GM21576 (cell line): ENCODE measurements around the gene TTLL9.
"Not testable (repeated sequence)": the region's sequence is repeated elsewhere in the genome, so short reads cannot be mapped to it uniquely, and the experiment has no call there.

Experiments
- ATAC-seq: cut with Tn5 transposase; IDR thresholded peaks from one replicate; pipeline ENCODE4 v1.9.1; 2021; ENCODE audit warnings: mild to moderate bottlenecking, moderate library complexity; ENCODE audit not compliant: unreplicated experiment

TTLL9 gene, protein sequence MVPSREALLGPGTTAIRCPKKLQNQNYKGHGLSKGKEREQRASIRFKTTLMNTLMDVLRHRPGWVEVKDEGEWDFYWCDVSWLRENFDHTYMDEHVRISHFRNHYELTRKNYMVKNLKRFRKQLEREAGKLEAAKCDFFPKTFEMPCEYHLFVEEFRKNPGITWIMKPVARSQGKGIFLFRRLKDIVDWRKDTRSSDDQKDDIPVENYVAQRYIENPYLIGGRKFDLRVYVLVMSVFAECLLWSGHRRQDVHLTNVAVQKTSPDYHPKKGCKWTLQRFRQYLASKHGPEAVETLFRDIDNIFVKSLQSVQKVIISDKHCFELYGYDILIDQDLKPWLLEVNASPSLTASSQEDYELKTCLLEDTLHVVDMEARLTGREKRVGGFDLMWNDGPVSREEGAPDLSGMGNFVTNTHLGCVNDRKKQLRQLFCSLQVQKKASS

GRCh38 chr20:31869942-31870725 is at the start of gene TTLL9, which contains the start of gene DUSP15:
Gene TTLL9 (plus strand): TSS chr20:31870634. CDS start chr20:31871127, 493 bp downstream.
Gene DUSP15 (minus strand): TSS chr20:31870527. CDS start chr20:31870337, 190 bp downstream.
- ATAC-seq, result no peak

DNA sequence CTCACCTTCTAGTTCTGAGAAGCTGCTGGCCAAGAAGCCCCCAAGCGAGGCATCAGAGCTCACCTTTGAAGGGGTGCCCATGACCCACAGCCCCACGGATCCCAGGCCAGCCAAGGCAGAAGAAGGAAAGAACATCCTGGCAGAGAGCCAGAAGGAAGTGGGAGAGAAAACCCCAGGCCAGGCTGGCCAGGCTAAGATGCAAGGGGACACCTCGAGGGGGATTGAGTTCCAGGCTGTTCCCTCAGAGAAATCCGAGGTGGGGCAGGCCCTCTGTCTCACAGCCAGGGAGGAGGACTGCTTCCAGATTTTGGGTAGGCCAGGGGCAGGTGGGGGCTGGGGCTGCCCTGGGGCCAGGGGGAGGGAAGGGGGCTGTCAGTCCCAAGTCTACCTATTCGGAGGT is 49.0 kb upstream of the TTLL9 start:
- ATAC-seq, result no peak

DNA sequence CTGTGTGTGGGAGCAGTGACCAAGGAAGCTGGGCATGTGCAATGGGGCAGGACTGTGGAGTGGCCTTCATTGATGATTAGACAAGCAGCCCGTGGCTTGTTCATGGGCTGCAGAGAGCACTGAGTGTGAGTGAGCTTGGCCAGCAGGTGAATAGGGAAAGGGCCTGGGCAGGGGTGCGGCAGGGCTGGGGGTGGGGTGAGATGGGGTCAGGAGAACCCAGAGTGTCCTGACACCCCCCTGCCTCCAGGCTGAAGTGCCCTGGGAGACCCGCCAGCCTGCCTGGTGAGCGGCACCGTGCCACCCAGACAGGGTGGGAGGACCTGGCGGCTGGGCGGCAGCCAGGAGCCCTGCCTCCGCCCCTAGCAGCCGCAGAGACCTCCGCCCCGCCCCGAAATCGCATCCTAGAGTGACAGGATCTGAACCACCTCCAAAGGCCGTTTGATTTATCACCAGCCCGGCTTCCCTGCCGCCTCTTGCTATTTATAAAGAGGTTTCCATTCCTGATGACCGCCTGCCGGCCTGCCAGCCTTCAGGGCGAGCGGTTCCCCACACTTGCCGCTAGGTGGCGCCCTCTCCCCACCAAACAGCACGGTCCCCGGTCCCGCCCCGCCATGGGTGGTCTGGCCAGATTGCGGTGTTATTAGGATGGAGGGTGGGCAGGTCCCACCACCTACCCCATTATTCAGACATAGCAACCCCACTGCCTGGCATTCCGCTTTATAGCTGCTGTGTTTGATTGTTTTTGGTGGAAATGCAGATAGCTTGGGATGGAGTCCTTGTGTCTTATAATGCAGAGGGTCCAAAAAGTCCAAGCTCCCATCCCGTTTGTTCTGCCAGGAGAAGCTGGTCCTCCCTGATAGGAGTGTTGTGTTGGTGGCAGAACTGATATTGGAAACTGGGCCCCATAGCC is 47.8 kb upstream of the TTLL9 start:
- no peak for ATAC-seq

DNA sequence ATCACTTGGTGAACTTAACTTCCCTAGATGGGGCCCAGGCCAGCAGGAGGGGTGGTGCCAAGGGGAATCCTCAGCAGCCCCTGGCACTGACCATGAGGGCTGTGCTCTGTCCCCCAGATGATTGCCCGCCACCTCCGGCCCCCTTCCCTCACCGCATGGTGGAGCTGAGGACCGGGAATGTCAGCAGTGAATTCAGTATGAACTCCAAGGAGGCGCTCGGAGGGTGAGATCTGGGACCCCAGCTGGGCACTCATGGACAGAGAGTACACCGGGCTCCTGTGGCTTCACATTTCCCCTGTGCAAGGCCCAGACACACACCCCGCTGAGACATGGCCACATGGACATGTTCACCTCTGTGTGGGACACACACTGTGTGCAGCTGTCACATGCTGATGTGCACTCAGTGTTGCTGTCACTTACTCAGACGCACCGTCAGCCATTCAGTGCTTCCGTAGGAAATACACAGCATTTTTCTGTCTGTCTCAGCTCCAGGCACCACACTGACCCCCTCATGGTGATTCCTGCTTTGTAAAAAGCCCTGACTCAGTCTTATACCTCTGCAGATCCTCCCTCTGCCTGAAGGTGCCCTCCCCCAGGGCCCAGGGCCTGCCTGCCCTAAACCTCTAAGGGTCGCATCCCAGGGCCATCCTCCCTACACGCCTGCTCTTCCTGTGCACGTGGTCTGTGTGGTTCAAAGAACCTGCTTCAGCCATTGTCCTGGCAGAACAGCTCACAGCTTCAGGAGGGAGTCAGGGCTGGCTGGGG is 46.9 kb upstream of the TTLL9 start:
- ATAC-seq, result no peak

DNA sequence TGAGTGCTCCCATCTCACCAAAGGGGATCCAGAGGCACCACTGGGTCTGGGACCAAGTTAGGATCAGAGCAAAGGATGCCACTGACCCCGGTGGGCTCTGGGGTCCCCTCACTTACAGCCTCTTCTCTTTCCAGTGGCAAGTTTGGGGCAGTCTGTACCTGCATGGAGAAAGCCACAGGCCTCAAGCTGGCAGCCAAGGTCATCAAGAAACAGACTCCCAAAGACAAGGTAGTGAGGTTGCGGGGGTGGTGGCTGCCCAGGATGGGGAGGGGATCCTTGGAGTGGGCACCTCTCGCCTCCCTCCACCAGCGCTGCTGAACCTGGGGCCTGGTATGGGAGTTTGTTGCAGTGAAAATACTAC is 46.3 kb upstream of the TTLL9 start:
- ATAC-seq, result no peak

DNA sequence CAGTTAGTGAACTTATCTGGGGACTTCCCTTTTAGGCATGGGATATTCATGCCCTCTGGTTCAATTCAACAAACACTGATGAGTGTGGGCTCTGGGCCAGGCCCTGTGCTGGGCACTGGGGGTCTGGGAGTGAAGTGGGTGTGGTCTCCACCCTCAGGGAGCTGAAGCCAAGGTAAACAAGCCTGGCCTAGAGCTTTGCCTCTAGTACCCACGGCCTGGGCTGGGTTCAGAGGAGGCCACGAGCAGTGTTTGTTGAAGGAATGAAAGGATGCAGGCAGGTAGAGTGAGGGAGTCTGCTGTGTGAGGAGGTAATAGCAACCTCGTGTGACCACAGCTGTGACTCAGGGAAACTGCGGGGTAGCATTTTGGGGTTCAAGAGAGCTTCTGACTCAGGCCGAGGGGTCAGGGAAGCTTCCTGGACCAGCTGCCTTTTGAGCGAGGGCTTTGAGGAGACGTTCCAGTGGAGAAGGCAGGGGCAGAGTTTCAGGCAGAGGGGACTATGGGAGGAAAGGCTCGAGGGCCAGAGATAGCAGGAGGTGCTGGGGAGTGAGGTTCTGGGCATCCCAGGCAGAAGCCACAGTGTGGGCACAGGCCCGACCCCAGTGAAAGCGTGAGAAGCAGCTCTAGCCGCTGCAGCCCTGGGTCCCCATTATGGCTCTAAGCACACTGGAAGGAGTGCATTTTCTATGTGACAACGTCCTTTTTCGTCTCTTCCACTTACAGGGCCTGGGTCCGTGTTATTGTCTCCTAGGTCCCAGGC is 45.7 kb upstream of the TTLL9 start:
- no peak for ATAC-seq

GRCh38 chr20:31826074-31826473 is 44.4 kb upstream of the TTLL9 start:
- ATAC-seq, result no peak

DNA sequence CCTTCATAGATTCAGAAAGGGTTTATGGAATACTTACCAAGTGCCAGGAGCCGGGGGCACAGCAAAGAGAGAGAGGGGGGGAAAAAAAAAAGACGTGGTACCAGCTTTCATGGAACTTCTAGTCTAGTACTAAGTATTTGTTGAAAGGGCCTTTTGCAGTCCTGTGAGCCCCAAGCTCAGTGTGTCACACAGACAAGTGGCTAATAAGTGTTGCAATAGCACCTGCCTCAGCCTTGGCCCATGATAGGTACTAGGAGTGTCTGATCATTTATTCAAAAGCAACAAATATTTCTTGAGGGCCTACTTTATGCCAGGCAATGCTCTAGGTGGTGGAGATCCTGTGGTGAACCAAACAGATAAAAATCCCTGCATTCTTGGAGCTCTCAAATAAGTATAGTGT is 43.4 kb upstream of the TTLL9 start:
- no peak for ATAC-seq

- not testable (repeated sequence) for ATAC-seq
Observed at GRCh38 chr20:31828016-31828415, 42.4 kb upstream of the TTLL9 start.

- no peak for ATAC-seq
Observed at GRCh38 chr20:31829731-31830130, 40.7 kb upstream of the TTLL9 start.

GRCh38 chr20:31830406-31830981 is 39.9 kb upstream of the TTLL9 start:
- no peak for ATAC-seq

- no peak for ATAC-seq
Observed at GRCh38 chr20:31831211-31831610, 39.2 kb upstream of the TTLL9 start.

- ATAC-seq, result no peak
Observed at GRCh38 chr20:31831771-31832306, 38.6 kb upstream of the TTLL9 start.

DNA sequence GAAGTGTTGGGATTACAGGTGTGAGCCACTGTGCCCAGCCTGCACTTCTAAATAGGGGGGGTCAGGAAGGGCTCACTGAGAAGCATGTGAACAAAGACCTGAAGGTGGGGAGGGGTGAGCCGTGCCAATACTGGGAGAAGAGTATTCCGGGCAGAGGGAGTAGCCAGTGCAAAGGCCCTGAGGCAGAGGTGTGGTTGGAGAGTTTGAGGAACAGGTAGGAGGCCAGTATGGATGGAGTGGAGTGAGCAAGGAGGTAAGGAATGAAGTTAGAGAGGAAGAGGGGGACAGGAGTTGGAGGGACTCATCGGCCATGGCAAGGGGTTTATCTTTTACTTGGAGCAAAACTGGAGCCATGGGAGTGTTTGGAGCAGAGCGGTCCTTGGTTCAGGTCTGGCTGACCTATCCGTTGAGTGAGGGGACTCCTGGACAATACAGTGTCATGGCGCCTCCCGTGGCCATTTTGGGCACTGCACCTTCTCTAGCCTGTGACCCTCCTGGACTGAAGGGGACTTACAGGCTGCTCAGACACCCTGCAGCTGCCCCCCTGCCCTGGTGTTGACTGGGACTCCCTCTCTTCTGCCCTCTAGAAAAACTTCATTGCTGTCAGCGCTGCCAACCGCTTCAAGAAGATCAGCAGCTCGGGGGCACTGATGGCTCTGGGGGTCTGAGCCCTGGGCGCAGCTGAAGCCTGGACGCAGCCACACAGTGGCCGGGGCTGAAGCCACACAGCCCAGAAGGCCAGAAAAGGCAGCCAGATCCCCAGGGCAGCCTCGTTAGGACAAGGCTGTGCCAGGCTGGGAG is 37.1 kb upstream of the TTLL9 start:
- ATAC-seq, result no peak

DNA sequence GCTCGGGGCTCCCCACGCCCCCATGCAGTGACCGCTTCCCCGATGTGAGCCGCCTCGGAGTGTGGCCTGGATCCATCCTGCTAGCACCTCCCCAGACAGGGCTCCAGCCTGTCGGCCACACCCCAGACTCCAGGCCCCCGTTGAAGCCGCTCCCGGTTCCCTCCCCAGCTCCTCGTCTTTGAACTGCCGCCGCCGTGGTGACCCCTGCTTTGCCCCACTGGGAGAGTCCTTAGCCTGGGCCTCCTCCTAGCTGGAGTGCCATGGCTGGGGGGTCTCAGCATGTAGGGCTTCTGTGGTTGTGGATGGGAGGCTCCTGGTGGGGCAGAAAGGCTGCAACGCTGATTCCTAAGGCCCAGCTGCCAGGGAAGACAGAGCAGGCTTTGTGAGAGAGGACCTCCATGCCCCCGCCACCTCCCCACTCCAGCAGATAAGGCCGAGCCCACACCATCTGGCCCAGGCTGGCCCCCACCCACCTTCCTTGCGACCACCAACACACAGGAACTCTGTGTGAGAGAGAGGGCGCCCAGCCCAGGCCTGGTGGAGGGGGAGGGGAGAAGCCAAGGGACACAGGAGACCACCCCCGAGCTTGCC is 36.4 kb upstream of the TTLL9 start:
- ATAC-seq, result no peak

GRCh38 chr20:31835554-31835953 is 34.9 kb upstream of the TTLL9 start:
- ATAC-seq, result no peak

GRCh38 chr20:31835977-31836852 is 34.2 kb upstream of the TTLL9 start:
- no peak for ATAC-seq
